ELR (cell line): ENCODE measurements around the gene BHLHE40.
"Not testable (repeated sequence)": the region's sequence is repeated elsewhere in the genome, so short reads cannot be mapped to it uniquely, and the experiment has no call there.

ENCODE experiments used
- DNase-seq: peaks from one replicate; pipeline ENCODE4 v3.0.0-alpha.2; 2015; ENCODE audit warnings: low read depth

Gene BHLHE40

DNA sequence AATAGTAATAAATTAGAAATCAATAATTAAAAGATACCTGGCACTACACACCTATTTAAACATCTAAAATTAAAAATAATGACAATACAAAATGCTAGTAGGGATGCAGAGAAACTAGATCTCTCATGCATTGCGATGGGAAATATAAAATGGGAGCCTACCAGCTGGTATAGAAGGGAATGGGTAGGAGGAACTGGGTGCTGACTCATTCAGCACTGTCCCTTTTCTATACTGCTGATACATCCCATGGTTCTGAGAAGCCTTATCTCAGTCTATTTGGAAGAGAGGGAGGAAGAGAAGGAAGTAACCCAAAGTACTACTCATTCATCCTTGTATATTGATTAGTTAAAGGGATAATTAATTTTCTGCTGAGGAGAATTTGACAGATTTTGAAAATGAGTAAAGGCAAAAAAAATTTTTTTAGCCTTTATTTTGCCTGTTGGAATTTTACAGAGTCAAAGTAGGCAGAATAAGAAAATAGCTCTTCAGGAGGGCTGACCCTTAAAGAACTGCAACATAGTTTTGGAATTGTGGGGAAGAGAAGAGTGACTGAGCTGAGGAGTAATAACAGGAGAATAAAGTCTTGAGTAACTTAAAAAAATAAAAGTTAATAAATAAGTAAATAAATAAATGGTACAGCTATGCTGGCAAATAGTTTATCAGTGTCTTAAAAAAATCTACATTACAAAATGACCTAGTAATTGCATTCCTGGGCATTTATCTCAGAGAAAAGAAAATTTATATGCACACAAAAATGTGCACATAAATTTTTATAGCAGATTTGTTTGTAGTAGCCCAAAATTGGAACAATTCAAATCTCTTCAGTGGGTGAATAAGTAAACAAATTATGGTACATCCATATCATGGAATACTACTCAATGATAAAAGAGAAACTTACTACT lies 15.3 kb upstream of the BHLHE40 start:
- DNase-seq, result no peak

DNA sequence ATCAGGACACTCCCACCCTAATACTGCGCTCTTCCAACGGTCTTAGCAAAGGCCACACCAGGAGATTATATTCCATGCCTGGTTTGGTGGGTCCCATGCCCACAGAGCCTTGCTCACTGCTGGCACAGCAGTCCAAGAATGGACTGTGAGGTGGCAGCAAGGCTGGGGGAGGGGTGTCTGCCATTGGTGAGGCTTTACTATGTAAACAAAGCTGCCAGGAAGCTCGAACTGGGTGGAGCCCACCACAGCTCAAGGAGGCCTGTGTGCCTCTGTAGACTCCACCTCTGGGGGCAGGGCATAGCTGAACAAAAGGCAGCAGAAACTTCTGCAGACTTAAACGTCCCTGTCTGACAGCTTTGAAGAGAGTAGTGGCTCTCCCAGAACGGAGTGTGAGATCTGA lies 13.2 kb upstream of the BHLHE40 start:
- not testable (repeated sequence) for DNase-seq

DNA sequence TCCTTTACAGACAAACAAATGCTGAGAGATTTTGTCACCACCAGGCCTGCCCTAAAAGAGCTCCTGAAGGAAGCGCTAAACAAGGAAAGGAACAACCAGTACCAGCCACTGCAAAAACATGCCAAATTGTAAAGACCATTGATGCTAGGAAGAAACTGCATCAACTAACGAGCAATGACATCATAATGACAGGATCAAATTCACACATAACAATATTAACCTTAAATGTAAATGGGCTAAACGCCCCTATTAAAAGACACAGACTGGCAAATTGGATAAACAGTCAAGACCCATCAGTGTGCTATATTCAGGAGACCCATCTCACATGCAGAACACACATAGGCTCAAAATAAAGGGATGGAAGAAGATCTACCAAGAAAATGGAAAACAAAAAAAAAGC lies 11.6 kb upstream of the BHLHE40 start:
- not testable (repeated sequence) for DNase-seq

GRCh38 chr3:4971437-4971836 lies 7.8 kb upstream of the BHLHE40 start:
- not testable (repeated sequence) for DNase-seq

GRCh38 chr3:4971838-4972237 lies 7.4 kb upstream of the BHLHE40 start:
- no peak for DNase-seq

- no peak for DNase-seq
Observed at GRCh38 chr3:4972652-4973643, 6.3 kb upstream of the BHLHE40 start.

- DNase-seq, result no peak
Observed at GRCh38 chr3:4974154-4974553, 5.1 kb upstream of the BHLHE40 start.

GRCh38 chr3:4976109-4976508 lies 3.1 kb upstream of the BHLHE40 start:
- peak; percentile 52 for DNase-seq

- DNase-seq, result peak; percentile 85
Observed at GRCh38 chr3:4977001-4977852, 2.0 kb upstream of the BHLHE40 start.

DNA sequence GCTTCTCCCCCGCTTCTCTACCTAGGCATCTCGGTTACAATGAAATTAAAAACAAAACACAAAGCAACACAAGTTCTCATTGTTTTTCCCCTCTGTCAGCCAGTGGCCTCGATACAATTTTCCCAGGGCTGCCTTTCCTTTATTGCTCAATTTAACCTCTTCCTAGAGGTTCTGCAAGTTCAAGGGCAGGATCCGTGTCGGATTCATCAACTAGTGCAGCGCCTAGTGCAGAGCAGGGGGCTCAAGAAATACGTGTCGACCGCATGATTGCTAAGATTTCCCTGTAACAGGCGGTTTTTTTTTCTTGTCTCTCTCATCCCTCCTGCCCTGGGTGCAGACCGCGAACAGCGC lies 1.4 kb upstream of the BHLHE40 start:
- no peak for DNase-seq

DNA sequence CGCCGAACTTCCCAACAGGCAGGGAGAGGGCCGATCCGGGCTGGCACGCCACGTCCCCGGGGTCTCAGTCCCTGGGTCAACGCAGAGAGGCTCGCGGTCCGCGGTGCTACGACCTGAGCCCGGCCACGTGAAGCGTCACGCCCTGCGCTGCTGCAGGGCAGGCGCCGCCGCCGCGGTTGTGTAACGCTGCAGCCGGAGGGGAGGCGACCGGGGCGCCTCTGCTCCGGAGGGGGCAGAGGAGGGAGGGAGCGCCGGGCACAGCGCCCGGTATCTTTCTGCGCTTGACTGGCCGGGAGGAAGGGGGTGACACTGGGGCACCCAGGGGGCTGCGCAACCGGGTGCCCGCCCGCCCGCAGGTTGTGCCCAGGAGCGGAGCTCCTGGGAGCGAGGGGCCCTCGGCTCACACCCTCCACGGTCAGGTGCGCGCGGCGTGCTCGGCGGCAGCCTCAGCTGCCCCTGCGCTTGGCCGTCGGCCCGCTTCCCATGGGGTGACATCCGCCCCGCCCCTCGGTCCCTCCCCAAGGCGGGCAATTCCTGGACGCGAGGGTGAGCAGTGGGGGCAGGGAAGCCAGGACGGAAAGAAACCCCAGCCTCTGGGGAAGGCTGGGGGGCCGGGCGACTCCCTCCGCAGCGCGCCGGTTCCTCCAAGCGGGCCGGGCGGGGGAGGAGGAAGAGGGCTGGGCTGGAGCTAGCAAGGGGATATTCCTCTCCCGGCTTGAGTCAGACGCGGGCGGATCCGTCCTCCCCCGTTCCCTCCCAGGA lies 852 bp upstream of the BHLHE40 start:
- peak; percentile 96 for DNase-seq

- peak; percentile 95 for DNase-seq
Observed at GRCh38 chr3:4978966-4979427, 240 bp upstream of the BHLHE40 start.

DNA sequence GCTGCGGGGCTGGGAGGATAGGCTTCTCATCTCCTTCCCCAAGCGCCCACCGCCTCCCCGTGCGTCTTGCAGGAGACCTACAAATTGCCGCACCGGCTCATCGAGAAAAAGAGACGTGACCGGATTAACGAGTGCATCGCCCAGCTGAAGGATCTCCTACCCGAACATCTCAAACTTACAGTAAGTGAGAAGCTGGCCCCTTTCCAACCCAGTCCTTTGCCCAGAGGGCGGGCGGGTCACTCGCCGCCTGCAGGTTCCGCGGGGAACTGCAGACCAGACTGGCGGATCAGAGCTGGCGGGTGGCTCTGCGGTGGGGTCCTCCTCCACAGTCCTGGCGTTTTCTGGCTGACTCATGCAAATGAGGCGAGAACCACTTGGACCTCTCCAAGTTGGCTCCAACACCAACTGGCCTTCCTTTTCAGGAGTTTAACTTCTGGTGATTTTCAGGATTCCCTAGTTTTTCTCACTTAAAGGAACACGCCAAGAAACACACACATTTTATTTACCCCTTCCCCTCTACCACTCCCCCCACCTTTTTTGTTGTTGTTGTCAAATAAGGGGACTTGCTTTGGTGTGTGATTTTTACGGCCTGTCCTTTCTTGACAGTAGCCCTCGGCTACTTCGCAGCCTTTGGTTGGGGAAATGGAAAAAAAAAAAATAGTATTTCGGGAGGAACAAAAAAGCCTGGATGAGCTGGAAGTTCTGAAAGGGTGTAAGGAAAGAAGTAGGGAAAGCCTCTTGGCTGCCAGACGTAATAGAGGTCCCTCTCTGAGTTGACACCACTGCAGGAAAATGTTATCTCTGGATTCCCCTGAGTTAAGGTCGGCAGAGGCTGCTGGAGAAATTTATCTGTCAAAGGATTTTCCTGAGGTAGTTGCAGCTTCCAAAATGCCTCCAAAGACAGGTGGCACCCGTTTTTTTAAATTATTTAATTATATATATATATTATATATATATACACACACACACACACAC lies 1.3 kb downstream of the BHLHE40 start:
- DNase-seq, result peak; percentile 93

DNA sequence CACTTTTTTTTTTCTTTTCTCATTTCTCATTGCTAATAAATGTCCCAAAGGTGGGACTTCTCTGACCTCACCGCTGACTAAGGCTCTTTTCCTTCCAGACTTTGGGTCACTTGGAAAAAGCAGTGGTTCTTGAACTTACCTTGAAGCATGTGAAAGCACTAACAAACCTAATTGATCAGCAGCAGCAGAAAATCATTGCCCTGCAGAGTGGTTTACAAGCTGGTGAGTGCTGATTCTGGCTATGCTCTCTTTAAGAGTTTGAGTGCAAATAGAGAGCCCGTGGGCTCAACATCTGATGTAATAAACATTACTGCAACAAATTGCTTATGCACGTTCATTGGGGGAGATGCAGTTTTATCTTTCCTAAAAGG lies 2.0 kb downstream of the BHLHE40 start:
- DNase-seq, result peak; percentile 46

- DNase-seq, result peak; percentile 82
Observed at GRCh38 chr3:4981665-4982494, 2.6 kb downstream of the BHLHE40 start.

- DNase-seq, result peak; percentile 39
Observed at GRCh38 chr3:4982773-4983738, 3.8 kb downstream of the BHLHE40 start.

DNA sequence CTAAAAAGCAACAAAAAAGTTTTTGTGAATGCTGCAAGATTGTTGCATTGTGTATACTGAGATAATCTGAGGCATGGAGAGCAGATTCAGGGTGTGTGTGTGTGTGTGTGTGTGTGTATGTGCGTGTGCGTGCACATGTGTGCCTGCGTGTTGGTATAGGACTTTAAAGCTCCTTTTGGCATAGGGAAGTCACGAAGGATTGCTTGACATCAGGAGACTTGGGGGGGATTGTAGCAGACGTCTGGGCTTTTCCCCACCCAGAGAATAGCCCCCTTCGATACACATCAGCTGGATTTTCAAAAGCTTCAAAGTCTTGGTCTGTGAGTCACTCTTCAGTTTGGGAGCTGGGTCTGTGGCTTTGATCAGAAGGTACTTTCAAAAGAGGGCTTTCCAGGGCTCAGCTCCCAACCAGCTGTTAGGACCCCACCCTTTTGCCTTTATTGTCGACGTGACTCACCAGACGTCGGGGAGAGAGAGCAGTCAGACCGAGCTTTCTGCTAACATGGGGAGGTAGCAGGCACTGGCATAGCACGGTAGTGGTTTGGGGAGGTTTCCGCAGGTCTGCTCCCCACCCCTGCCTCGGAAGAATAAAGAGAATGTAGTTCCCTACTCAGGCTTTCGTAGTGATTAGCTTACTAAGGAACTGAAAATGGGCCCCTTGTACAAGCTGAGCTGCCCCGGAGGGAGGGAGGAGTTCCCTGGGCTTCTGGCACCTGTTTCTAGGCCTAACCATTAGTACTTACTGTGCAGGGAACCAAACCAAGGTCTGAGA lies 4.7 kb downstream of the BHLHE40 start:
- DNase-seq, result peak; percentile 91
